Mesenchymal stem cell (in vitro differentiated cells and primary cell): ENCODE results near the gene PIP4K2A.

ENCODE experiments used
- DNase-seq: peaks from one replicate; pipeline ENCODE4 v3.0.0-alpha.2; 2013
- H2AFZ ChIP-seq: one replicate; pipeline ENCODE4 v1.6.1; 2013; ENCODE audit warnings: low read depth, mild to moderate bottlenecking, control low read depth, inconsistent platforms, low read length, moderate library complexity
- H2AK5ac ChIP-seq: 2 replicates; pipeline ENCODE4 v1.6.1; 2013; ENCODE audit warnings: low read length, moderate library complexity, mild to moderate bottlenecking, inconsistent platforms; ENCODE audit not compliant: severe bottlenecking
- H2BK120ac ChIP-seq: one replicate; pipeline ENCODE4 v1.6.1; 2013; ENCODE audit warnings: low read depth, mild to moderate bottlenecking, inconsistent platforms, low read length, moderate library complexity
- H2BK12ac ChIP-seq, 2 experiments: one replicate each; pipeline ENCODE4 v1.6.1; 2013; ENCODE audit warnings: inconsistent platforms in 2 of 2, low read length in 2 of 2, mild to moderate bottlenecking in 2 of 2, moderate library complexity in 2 of 2, control low read depth in 1 of 2
- H2BK15ac ChIP-seq: one replicate; pipeline ENCODE4 v1.6.1; 2013; ENCODE audit warnings: mild to moderate bottlenecking, low read depth, inconsistent platforms; ENCODE audit not compliant: poor library complexity, severe bottlenecking
- H2BK5ac ChIP-seq: 2 replicates; pipeline ENCODE4 v1.6.1; 2013; ENCODE audit warnings: low read depth, mild to moderate bottlenecking, low read length, control low read depth, inconsistent platforms; ENCODE audit not compliant: poor library complexity, severe bottlenecking
- H3K14ac ChIP-seq, 2 experiments: one replicate each; pipeline ENCODE4 v1.6.1; 2013; ENCODE audit warnings: inconsistent platforms in 2 of 2, low read length in 2 of 2, control low read depth in 1 of 2, mild to moderate bottlenecking in 1 of 2, moderate library complexity in 1 of 2
- H3K18ac ChIP-seq, 2 experiments: one replicate each; pipeline ENCODE4 v1.6.1; 2013; ENCODE audit warnings: inconsistent platforms in 2 of 2, low read length in 2 of 2, control low read depth in 1 of 2, low read depth in 1 of 2, mild to moderate bottlenecking in 1 of 2
- H3K23ac ChIP-seq, 2 experiments: one replicate each; pipeline ENCODE4 v1.6.1; 2013; ENCODE audit warnings: inconsistent platforms in 2 of 2, low read length in 2 of 2, mild to moderate bottlenecking in 2 of 2, moderate library complexity in 2 of 2, control low read depth in 1 of 2
- H3K27ac ChIP-seq: 2 replicates; pipeline ENCODE4 v1.5.1; 2013; ENCODE audit warnings: mild to moderate bottlenecking, moderate library complexity, low read length, control low read depth, inconsistent platforms; ENCODE audit not compliant: poor library complexity, severe bottlenecking
- H3K27me3 ChIP-seq, 2 experiments: 2 replicates each; pipeline versions ENCODE4 v1.6.1 to v1.7.0; 2013; ENCODE audit warnings: low read length in 2 of 2, mild to moderate bottlenecking in 2 of 2, moderate library complexity in 2 of 2, control low read depth in 1 of 2, inconsistent platforms in 1 of 2; ENCODE audit not compliant: control insufficient read depth in 1 of 2, insufficient read depth in 1 of 2
- H3K36me3 ChIP-seq, 2 experiments: 2 replicates each; pipeline versions ENCODE4 v1.6.1 to v1.7.0; 2013; ENCODE audit warnings: low read length in 2 of 2, control low read depth in 1 of 2, inconsistent platforms in 1 of 2, low read depth in 1 of 2, mild to moderate bottlenecking in 1 of 2; ENCODE audit not compliant: insufficient read depth in 2 of 2, control insufficient read depth in 1 of 2
- H3K4ac ChIP-seq, 2 experiments: one replicate each; pipeline ENCODE4 v1.6.1; 2013; ENCODE audit warnings: inconsistent platforms in 2 of 2, low read length in 2 of 2, mild to moderate bottlenecking in 2 of 2, moderate library complexity in 2 of 2, control low read depth in 1 of 2, low read depth in 1 of 2
- H3K4me1 ChIP-seq: 2 replicates; pipeline ENCODE4 v1.6.1; 2013; ENCODE audit warnings: low read depth, low read length, control low read depth; ENCODE audit not compliant: control insufficient read depth, insufficient read depth
- H3K4me2 ChIP-seq: 2 replicates; pipeline ENCODE4 v1.6.1; 2013; ENCODE audit warnings: low read length, mild to moderate bottlenecking, inconsistent platforms; ENCODE audit not compliant: poor library complexity, severe bottlenecking
- H3K4me3 ChIP-seq, 2 experiments: 2 replicates each; pipeline versions ENCODE4 v1.5.1 to v1.7.0; 2013; ENCODE audit warnings: low read length in 2 of 2, mild to moderate bottlenecking in 2 of 2, control low read depth in 1 of 2, low read depth in 1 of 2; ENCODE audit not compliant: insufficient read depth in 1 of 2
- H3K79me1 ChIP-seq: replicated peaks from 2 replicates; pipeline ENCODE4 v1.6.1; 2013; ENCODE audit warnings: mild to moderate bottlenecking, control low read depth, low read length, inconsistent platforms; ENCODE audit not compliant: poor library complexity, severe bottlenecking
- H3K9ac ChIP-seq: 2 replicates; pipeline ENCODE4 v1.7.0; 2013; ENCODE audit warnings: mild to moderate bottlenecking, low read length, moderate library complexity
- H3K9me3 ChIP-seq: 2 replicates; pipeline ENCODE4 v1.7.0; 2013; ENCODE audit warnings: mild to moderate bottlenecking, low read length; ENCODE audit not compliant: control insufficient read depth
- H4K8ac ChIP-seq: one replicate; pipeline ENCODE4 v1.6.1; 2013; ENCODE audit warnings: inconsistent platforms, mild to moderate bottlenecking, low read length, moderate library complexity
- H4K91ac ChIP-seq: one replicate; pipeline ENCODE4 v1.6.1; 2013; ENCODE audit warnings: mild to moderate bottlenecking, low read length, inconsistent platforms
- WGBS: methylation state at CpG from one replicate; pipeline ENCODE4 v1.1.7; 2013; ENCODE audit warnings: mixed read lengths; 5-methylcytosine and 5-hydroxymethylcytosine counted together

PIP4K2A gene

GRCh38 chr10:22710139-22710745 lies 4.1 kb downstream of the PIP4K2A start:
- Histone ChIP-seq H3K9me3 (no peaks in the 10 kb centered on the region), H3K27ac (no peak overlapping the region), H4K91ac (peak overlapping the region; percentile 27), H3K36me3 (peaks cover 0 to 4% of the 10 kb centered on the region in 2 experiments), H4K8ac (no peak overlapping the region), H3K4me2 (no peak overlapping the region), H3K4ac (no peak overlapping the region), H2BK120ac (peak overlapping the region; percentile 61), H3K14ac (no peak overlapping the region), H2AK5ac (peak overlapping the region; percentile 77), H2BK5ac (no peak overlapping the region), H3K9ac (no peak overlapping the region), H3K27me3 (no peaks in the 10 kb centered on the region), H2BK15ac (peak overlapping the region; percentile 52), H2BK12ac (no peak overlapping the region), H2AFZ (no peak overlapping the region), H3K79me1 (peaks cover 16% of the 10 kb centered on the region), H3K23ac (no peak overlapping the region), H3K4me3 (no peak overlapping the region), H3K4me1 (peaks cover 11% of the 10 kb centered on the region), H3K18ac (peak overlapping the region in 1 of 2 experiments; percentile 57)
- WGBS, result 98% methylated on average over 10 of the region's 10 CpGs
- DNase-seq, result no peak

- Histone ChIP-seq H3K18ac (no peak overlapping the region), H2BK5ac (no peak overlapping the region), H3K79me1 (peaks cover 20% of the 10 kb centered on the region), H3K4me3 (no peak overlapping the region), H2BK120ac (no peak overlapping the region), H3K36me3 (peaks cover 0 to 4% of the 10 kb centered on the region in 2 experiments), H2AK5ac (no peak overlapping the region), H3K27ac (no peak overlapping the region), H3K4me1 (peaks cover 5% of the 10 kb centered on the region), H3K9me3 (no peaks in the 10 kb centered on the region), H4K91ac (no peak overlapping the region), H3K4me2 (no peak overlapping the region), H3K23ac (no peak overlapping the region), H3K9ac (no peak overlapping the region), H2BK12ac (no peak overlapping the region), H3K14ac (no peak overlapping the region), H2BK15ac (no peak overlapping the region), H3K27me3 (no peaks in the 10 kb centered on the region), H3K4ac (no peak overlapping the region), H2AFZ (no peak overlapping the region), H4K8ac (no peak overlapping the region)
- WGBS, result 80% methylated on average over 1 of the region's 1 CpG
- DNase-seq, result no peak
These were observed 5.6 kb downstream of the PIP4K2A start for GRCh38 chr10:22708772-22709171.

- Histone ChIP-seq H3K4me1 (peaks cover 5% of the 10 kb centered on the region), H3K79me1 (peaks cover 25% of the 10 kb centered on the region), H4K8ac (no peak overlapping the region), H2BK15ac (no peak overlapping the region), H3K4me2 (no peak overlapping the region), H2BK12ac (no peak overlapping the region), H3K4ac (no peak overlapping the region), H3K18ac (no peak overlapping the region), H3K4me3 (no peak overlapping the region), H3K9ac (no peak overlapping the region), H3K27ac (no peak overlapping the region), H3K27me3 (no peaks in the 10 kb centered on the region), H3K36me3 (peaks cover 0 to 4% of the 10 kb centered on the region in 2 experiments), H2AFZ (no peak overlapping the region), H2BK120ac (no peak overlapping the region), H3K9me3 (no peaks in the 10 kb centered on the region), H2BK5ac (no peak overlapping the region), H3K14ac (no peak overlapping the region), H4K91ac (no peak overlapping the region), H2AK5ac (no peak overlapping the region), H3K23ac (no peak overlapping the region)
- WGBS, result 100% methylated on average over 5 of the region's 5 CpGs
- DNase-seq, result no peak
These were observed 8.9 kb downstream of the PIP4K2A start for GRCh38 chr10:22705527-22705926.

- no peak for DNase-seq
- H3K9ac ChIP-seq, result no peak overlapping the region
- H3K4me1 ChIP-seq, result peaks cover 5% of the 10 kb centered on the region
- no peak overlapping the region for H3K4ac ChIP-seq
- no peak overlapping the region for H3K18ac ChIP-seq
- peaks cover 0 to 4% of the 10 kb centered on the region in 2 experiments for H3K36me3 ChIP-seq
- H2AFZ ChIP-seq, result no peak overlapping the region
- H3K27ac ChIP-seq, result no peak overlapping the region
- peaks cover 26% of the 10 kb centered on the region for H3K79me1 ChIP-seq
- no peak overlapping the region for H2BK5ac ChIP-seq
- no peak overlapping the region for H2BK120ac ChIP-seq
- no peak overlapping the region for H3K14ac ChIP-seq
- no peak overlapping the region for H2AK5ac ChIP-seq
- no peaks in the 10 kb centered on the region for H3K9me3 ChIP-seq
- no peak overlapping the region for H4K91ac ChIP-seq
- no peak overlapping the region for H3K4me2 ChIP-seq
- 99% methylated on average over 5 of the region's 5 CpGs for WGBS
- H2BK15ac ChIP-seq, result no peak overlapping the region
- no peak overlapping the region for H2BK12ac ChIP-seq
- no peak overlapping the region for H3K23ac ChIP-seq
- H4K8ac ChIP-seq, result no peak overlapping the region
- H3K4me3 ChIP-seq, result no peak overlapping the region
- no peaks in the 10 kb centered on the region for H3K27me3 ChIP-seq
These were observed 9.4 kb downstream of the PIP4K2A start for GRCh38 chr10:22704942-22705341.
